ENCODE results near the gene EXOSC5. TPM values are rescaled to one million over a fixed set of nuclear protein-coding genes. Genes with fewer than 3 reads are reported as not detected.
A peak's percentile ranks its signal among the peaks of the same experiment; 100 is the strongest.

EXOSC5 gene
- total and polyA plus RNA-seq, 9 of the 15 experiments (the other 6 are each of a cell fraction or from before 2014, with no cell fraction given): 10.9 to 75.5 (median 37.8) TPM

DNA sequence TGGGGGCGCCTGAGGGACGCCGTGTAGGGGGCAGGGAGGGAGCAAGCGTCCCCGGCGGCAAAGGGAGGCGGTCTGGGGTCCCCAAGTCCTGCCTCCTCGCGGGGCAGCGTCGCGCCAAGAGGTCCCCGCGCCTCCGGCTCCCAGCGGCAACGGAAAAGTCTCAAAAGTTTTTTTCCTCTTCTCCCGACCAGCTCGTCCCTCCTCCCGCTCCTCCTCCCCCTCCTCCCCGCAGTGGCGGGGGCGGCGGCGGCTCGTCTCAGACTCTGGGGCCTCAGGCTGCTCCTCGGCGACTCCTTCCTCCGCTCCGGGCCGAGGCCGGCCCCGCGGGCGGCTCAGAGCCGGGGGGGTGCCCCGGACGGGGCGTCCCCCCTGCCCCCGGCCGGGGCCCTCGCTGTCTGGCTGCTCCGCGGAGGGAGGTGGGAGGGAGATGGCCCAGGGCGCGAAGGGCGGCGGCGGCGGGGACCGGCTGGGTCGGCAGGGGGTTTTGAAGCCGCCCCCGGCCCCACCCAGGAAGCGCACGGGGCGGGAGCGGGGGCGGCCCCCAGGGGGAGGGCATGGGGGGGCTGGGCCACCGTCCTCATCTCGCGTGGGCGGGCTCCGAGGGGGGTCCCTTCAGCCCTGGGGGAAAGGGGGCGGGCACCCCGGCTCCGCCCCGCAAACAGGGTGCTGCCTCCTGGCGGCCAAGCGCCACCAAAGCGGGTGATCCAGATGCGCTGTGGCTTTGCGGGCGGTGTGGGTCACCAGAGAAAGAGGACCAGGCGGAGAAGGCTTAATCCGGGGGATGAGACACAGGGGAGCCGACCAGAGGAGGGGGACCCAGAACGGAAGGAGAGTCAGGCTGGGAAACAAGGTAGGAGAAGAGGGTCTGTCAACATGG is 43.5 kb downstream of the EXOSC5 start, which contains the start of gene TGFB1 (continued):
- TF ChIP-seq, protein P1, sequence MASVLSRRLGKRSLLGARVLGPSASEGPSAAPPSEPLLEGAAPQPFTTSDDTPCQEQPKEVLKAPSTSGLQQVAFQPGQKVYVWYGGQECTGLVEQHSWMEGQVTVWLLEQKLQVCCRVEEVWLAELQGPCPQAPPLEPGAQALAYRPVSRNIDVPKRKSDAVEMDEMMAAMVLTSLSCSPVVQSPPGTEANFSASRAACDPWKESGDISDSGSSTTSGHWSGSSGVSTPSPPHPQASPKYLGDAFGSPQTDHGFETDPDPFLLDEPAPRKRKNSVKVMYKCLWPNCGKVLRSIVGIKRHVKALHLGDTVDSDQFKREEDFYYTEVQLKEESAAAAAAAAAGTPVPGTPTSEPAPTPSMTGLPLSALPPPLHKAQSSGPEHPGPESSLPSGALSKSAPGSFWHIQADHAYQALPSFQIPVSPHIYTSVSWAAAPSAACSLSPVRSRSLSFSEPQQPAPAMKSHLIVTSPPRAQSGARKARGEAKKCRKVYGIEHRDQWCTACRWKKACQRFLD (CRISPR knock-in tag; IDR thresholded peaks at IDR 0.05): no peak; the same call in 1 of the 2 replicates
- no peak for TF ChIP-seq SAP30 (IDR thresholded peaks at IDR 0.05; ENCODE audit: borderline replicate concordance, insufficient read depth, low read depth, low read length, poor library complexity, severe bottlenecking)
- peak; percentile 93 for TF ChIP-seq MCM2 (IDR thresholded peaks at IDR 0.05; ENCODE audit: low read depth)
- no peak for TF ChIP-seq ZNF507 (tag; conservative IDR thresholded peaks at IDR 0.05)
- TF ChIP-seq TEAD2 (tag; IDR thresholded peaks at IDR 0.05): no peak
- TF ChIP-seq, protein P2, sequence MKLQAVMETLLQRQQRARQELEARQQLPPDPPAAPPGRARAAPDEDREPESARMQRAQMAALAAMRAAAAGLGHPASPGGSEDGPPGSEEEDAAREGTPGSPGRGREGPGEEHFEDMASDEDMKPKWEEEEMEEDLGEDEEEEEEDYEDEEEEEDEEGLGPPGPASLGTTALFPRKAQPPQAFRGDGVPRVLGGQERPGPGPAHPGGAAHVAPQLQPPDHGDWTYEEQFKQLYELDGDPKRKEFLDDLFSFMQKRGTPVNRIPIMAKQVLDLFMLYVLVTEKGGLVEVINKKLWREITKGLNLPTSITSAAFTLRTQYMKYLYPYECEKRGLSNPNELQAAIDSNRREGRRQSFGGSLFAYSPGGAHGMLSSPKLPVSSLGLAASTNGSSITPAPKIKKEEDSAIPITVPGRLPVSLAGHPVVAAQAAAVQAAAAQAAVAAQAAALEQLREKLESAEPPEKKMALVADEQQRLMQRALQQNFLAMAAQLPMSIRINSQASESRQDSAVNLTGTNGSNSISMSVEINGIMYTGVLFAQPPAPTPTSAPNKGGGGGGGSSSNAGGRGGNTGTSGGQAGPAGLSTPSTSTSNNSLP (IDR thresholded peaks at IDR 0.05; ENCODE audit: borderline replicate concordance, low read depth, low read length): no peak
- TF ChIP-seq SLC30A9 (CRISPR knock-in tag; IDR thresholded peaks at IDR 0.05): no peak
- peak; percentile 41 for TF ChIP-seq FUS (optimal IDR thresholded peaks at IDR 0.05; ENCODE audit: low read depth, low read length)
- no peak for TF ChIP-seq PURB (CRISPR knock-in tag; IDR thresholded peaks at IDR 0.05; ENCODE audit: low read depth)
- no peak for TF ChIP-seq NFXL1 (CRISPR knock-in tag; IDR thresholded peaks at IDR 0.05)
- TF ChIP-seq ZKSCAN3 (CRISPR knock-in tag; IDR thresholded peaks at IDR 0.05): no peak
- no peak for TF ChIP-seq RAD51 (IDR thresholded peaks at IDR 0.05; ENCODE audit: borderline replicate concordance, low read depth)
- TF ChIP-seq, protein P3, sequence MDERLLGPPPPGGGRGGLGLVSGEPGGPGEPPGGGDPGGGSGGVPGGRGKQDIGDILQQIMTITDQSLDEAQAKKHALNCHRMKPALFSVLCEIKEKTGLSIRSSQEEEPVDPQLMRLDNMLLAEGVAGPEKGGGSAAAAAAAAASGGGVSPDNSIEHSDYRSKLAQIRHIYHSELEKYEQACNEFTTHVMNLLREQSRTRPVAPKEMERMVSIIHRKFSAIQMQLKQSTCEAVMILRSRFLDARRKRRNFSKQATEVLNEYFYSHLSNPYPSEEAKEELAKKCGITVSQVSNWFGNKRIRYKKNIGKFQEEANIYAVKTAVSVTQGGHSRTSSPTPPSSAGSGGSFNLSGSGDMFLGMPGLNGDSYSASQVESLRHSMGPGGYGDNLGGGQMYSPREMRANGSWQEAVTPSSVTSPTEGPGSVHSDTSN (CRISPR knock-in tag; IDR thresholded peaks at IDR 0.05; ENCODE audit: low read depth): no peak
- TF ChIP-seq, protein P3 (tag; conservative IDR thresholded peaks at IDR 0.05; ENCODE audit: low read depth): no peak
- TF ChIP-seq ZNF324 (CRISPR knock-in tag; IDR thresholded peaks at IDR 0.05): no peak
- TF ChIP-seq, protein P4, sequence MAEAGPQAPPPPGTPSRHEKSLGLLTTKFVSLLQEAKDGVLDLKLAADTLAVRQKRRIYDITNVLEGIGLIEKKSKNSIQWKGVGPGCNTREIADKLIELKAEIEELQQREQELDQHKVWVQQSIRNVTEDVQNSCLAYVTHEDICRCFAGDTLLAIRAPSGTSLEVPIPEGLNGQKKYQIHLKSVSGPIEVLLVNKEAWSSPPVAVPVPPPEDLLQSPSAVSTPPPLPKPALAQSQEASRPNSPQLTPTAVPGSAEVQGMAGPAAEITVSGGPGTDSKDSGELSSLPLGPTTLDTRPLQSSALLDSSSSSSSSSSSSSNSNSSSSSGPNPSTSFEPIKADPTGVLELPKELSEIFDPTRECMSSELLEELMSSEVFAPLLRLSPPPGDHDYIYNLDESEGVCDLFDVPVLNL (CRISPR knock-in tag; IDR thresholded peaks at IDR 0.05; ENCODE audit: low read depth): no peak
- TF ChIP-seq NFE2L1 (tag; IDR thresholded peaks at IDR 0.05; ENCODE audit: borderline replicate concordance, low read depth): no peak
- TF ChIP-seq THRAP3 (IDR thresholded peaks at IDR 0.05; ENCODE audit: borderline replicate concordance): no peak
- no peak for TF ChIP-seq RBM15 (IDR thresholded peaks at IDR 0.05; ENCODE audit: insufficient read depth, low read length)
- no peak for TF ChIP-seq PRPF4 (IDR thresholded peaks at IDR 0.05; ENCODE audit: insufficient read depth, low read depth, low read length, poor library complexity, severe bottlenecking)
- TF ChIP-seq SMAD3 (CRISPR knock-in tag; conservative IDR thresholded peaks at IDR 0.05): no peak
